GM20000 (cell line): Measurements from ENCODE around the gene GSTA3.
"Not testable (repeated sequence)": the region's sequence is repeated elsewhere in the genome, so short reads cannot be mapped to it uniquely, and the experiment has no call there.

ENCODE experiments used
- DNase-seq: peaks from one replicate; pipeline ENCODE4 v3.0.0; 2012; ENCODE audit warnings: low spot score
- TF ChIP-seq, protein P1 (sequence below): IDR thresholded peaks from 2 replicates; pipeline ENCODE4 v1.5.1; 2012; ENCODE audit warnings: mild to moderate bottlenecking, control low read depth; ENCODE audit errors: extremely low read depth, missing control alignments

The GSTA3 gene

DNA sequence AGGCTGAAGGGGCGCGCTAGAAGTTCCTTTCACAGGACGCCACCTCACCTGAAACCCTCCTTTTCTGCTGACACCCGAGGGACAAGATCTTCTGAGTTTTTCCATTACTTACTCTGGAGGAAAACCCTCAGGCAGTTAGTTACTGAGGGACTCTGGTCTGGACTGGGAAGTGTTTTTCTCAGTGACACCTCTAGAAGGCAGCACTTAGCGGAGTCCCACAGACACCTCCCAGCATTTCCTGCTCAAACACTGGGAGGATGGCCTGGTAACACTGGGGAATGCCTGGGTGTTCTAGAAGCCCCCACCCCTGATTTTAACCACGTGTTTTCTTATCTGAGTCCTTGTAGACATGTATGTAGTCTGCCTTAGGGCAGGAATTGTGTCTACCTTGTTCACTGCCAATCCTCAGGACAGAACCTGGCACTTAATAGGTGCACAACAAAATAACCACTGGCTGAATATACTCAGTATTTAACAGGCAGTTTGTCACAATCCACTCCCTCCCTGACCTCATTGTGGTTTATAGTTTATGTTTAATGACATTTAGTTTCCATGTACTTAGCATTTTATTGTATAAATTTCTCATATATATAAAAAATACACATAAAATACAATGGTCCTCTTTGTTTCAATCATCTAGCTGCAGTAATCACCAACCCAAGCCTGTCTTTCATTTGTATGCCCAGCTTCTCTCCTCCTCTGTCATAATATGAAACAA lies 4.8 kb downstream of the GSTA3 start:
- DNase-seq: no peak
- TF ChIP-seq, protein P1, sequence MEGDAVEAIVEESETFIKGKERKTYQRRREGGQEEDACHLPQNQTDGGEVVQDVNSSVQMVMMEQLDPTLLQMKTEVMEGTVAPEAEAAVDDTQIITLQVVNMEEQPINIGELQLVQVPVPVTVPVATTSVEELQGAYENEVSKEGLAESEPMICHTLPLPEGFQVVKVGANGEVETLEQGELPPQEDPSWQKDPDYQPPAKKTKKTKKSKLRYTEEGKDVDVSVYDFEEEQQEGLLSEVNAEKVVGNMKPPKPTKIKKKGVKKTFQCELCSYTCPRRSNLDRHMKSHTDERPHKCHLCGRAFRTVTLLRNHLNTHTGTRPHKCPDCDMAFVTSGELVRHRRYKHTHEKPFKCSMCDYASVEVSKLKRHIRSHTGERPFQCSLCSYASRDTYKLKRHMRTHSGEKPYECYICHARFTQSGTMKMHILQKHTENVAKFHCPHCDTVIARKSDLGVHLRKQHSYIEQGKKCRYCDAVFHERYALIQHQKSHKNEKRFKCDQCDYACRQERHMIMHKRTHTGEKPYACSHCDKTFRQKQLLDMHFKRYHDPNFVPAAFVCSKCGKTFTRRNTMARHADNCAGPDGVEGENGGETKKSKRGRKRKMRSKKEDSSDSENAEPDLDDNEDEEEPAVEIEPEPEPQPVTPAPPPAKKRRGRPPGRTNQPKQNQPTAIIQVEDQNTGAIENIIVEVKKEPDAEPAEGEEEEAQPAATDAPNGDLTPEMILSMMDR: no peak

DNA sequence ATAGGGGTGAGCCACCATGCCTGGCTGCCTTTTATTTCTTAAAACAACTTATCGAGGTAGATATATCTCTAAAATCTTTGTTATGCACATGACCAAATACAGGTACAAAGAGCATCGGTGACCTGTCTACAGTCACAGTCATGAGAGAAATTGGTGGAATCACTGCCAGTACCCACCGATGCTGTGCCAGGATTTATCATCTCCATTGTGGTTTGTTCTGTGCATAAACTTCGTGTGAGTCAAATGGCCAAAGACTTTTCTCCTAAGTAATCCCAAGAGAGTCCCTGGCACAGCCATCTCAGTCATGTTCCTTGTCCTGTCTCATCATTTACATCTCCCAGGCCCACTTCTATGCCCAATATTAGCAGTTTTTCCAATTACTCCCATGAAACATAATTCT lies 9.0 kb downstream of the GSTA3 start:
- TF ChIP-seq, protein P1: no peak
- DNase-seq: no peak

DNA sequence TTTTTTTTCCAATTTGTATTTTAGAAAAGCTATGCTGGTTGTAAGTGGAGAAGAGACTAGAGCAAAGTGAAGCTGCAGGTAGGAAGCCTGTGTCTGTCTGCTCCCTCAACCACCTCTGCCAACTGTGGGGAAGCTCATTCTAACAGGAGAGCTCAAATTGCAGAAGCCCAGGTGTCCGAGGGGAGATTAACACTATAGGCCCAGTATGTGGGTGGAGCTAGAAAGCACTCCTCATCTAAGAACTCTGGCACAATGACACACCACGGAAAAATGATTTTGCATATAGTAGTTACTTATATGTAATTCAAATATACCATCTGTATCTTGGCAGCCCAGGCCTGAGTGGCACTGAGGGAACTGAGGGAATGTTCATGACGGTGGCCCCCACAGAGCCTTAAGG lies 13.7 kb downstream of the GSTA3 start:
- DNase-seq: not testable (repeated sequence)

DNA sequence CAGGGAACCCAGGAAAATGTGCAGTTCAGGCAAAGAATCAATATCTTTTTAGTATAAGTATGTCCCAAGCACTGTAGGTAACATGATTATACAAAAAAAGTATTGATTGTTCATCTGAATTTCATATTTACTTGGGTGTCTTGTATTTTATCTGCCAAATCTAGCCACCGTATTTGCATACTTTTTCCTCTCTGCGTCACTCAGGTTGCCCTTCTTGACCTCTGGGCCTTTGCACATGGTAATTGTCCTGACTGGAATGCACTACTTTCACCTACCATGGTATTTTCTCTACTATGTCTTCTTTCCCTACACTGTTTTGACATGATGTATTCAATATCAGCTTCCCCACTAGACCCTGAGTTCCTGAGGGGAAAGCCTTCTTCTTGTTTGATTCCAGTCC lies 15.2 kb downstream of the GSTA3 start:
- no peak for DNase-seq
- TF ChIP-seq, protein P1: no peak

DNA sequence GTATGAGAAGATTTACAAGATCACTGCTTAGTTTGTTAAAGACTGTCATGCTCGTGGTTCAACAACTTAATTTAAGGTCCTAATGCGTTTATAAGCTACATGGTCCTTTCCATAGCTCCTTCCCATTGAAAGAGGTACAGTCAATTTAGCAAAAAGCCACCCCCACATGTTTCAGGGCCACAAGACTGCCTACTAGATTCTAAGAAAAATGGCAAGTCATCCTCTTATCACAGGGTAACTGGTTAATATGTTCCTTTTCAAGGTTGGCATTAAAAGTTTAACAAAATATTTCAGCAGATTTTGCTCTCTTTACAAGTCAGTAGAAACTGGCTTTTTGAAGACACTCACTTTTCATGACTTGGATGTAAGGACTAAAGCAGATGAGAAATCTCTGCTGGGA lies 15.7 kb downstream of the GSTA3 start:
- DNase-seq: no peak
- TF ChIP-seq, protein P1: no peak

DNA sequence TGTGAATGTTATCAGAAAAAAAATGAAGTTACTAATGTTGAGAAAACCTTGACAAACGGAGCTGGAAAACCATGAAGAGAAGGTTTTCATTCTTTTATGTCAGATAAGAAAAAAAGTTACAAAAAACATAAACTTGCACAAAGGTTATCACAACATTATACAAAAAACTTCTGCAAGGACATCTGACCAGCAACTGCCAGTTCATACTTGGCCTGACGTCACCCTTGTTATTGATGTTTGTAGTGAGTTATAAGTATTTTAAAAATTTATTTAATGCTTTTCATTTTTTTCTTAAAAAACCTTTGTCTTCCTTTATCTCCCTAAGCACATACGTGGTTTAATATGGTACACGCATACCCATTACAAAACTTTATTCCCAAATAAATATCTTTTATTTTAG lies 16.3 kb downstream of the GSTA3 start:
- TF ChIP-seq, protein P1: no peak

DNA sequence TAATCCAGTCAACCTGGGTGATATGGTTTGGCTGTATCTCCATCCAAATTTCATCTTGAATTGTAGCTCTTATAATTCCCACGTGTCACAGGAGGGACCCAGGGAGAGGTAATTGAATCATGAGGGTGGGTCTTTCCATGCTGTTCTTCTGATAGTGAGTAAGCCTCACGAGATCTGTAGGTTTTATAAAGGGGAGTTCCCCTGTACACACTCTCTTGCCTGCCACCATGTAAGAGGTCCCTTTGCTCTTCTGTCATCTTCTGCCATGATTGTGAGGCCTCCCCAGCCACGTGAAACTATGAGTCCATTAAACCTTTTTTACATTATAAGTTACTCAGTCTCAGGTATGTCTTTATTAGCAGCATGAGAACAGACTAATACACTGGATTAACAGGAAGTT lies 19.5 kb downstream of the GSTA3 start:
- no peak for DNase-seq
- TF ChIP-seq, protein P1: no peak

More for the DNA sequence above, 16.3 kb downstream of the GSTA3 start:
- no peak for DNase-seq

DNA sequence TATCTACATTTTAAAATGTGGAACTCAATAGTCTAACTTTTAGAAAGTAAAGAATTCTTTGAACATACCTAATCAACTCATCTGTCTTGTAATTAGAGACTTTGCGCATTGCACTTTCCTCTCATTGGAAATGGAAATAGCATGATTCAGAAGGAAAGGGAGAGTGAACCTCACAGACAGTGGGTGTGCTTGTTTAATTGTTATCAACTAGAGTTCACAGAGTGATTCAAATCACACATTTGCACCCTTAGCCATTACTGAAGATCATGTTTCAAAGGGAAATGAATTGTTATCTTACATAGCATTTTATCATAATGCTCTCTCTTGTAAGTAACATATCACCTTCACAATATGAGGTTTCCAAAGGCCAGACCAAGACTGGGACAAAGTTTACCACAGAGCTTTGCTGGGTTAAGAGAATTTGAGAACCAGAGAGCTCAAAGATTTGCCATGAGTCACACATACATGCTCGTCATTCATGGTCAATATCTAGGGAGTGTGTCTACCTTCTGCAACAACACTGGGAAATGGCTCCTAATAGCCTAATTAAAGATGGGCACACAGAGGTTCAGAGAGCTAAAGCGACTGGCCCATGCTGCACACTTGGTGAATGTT lies 21.5 kb downstream of the GSTA3 start:
- TF ChIP-seq, protein P1: no peak
- DNase-seq: no peak
